Breast epithelium (tissue), 4 donors: ENCODE data around the gene SOX8. TPM values are rescaled to one million over a fixed set of nuclear protein-coding genes. Genes with fewer than 3 reads are reported as not detected.

Experiments used
- DNase-seq, 2 donors: peaks; one replicate each; pipeline ENCODE4 v3.0.0-alpha.2; 2019; ENCODE audit warnings: low spot score in 2 of 2
- H3K27ac ChIP-seq, 2 donors: fragments of 200-600 bp; sonication (generic) in 1 of 2; one replicate each; pipeline ENCODE4 v1.5.1; 2016 to 2019; ENCODE audit warnings: mild to moderate bottlenecking in 1 of 2
- H3K27me3 ChIP-seq, 2 donors: fragments of 200-600 bp; sonication (generic) in 1 of 2; one replicate each; pipeline versions ENCODE4 v1.5.1 to v1.6.0; 2017 to 2019; ENCODE audit warnings: control low read depth in 1 of 2, mild to moderate bottlenecking in 1 of 2
- H3K36me3 ChIP-seq: fragments of 200-600 bp; one replicate; pipeline ENCODE4 v1.5.1; 2019
- H3K4me1 ChIP-seq, 2 donors: fragments of 200-600 bp; sonication (generic); one replicate each; pipeline ENCODE4 v1.5.1; 2016 to 2019; ENCODE audit warnings: control low read depth in 1 of 2
- H3K4me3 ChIP-seq, 3 donors: fragments of 200-600 bp; sonication (generic); 1 replicate in 2 of 3; 2 replicates in 1 of 3; pipeline ENCODE4 v1.5.1; 2016 to 2019; ENCODE audit warnings: mild to moderate bottlenecking in 3 of 3, moderate library complexity in 2 of 3
- H3K9me3 ChIP-seq, 2 donors: fragments of 200-600 bp; sonication (generic) in 1 of 2; one replicate each; pipeline ENCODE4 v1.5.1; 2016 to 2019; ENCODE audit warnings: control low read depth in 1 of 2
- POLR2A ChIP-seq: fragments of 450-650 bp; IDR thresholded peaks from one replicate; pipeline ENCODE4 v1.6.1; 2016; ENCODE audit warnings: antibody characterized with exemption, mild to moderate bottlenecking, moderate library complexity
- POLR2AphosphoS5 ChIP-seq, 3 donors: sonication (generic); formaldehyde crosslinking; IDR thresholded peaks; one replicate each; pipeline ENCODE4 v1.6.1; 2017; ENCODE audit warnings: antibody characterized with exemption in 3 of 3
- intact Hi-C: fragments of 100-400 bp; cut with DNase I; formaldehyde crosslinking; loops from one replicate; pipeline ENCODE4 v1.15.1; 2023; ENCODE audit warnings: low total_unique reads
- total RNA-seq, 3 donors: library from RNA; depleted of rRNA; stranded (reverse); fragments of >200 nt; gene quantifications; one replicate each; pipeline ENCODE4 v1.1.0, GENCODE V29; 2016
- TF ChIP-seq, protein P1 (sequence below), 3 donors: fragments of 450-650 bp; IDR thresholded peaks; one replicate each; pipeline ENCODE4 v1.5.1; 2016 to 2017; ENCODE audit warnings: antibody characterized with exemption in 3 of 3, mild to moderate bottlenecking in 3 of 3, moderate library complexity in 3 of 3

Gene SOX8
- total RNA-seq, 3 donors from 2014 or later, result 0.32 to 6.6 (median 1.3) TPM

- no peaks in the 10 kb centered on the region for H3K4me1 ChIP-seq
- H3K36me3 ChIP-seq, result no peaks in the 10 kb centered on the region
- TF ChIP-seq POLR2AphosphoS5 (IDR thresholded peaks at IDR 0.05) (no peak), POLR2A (no peak)
- TF ChIP-seq, protein P1, sequence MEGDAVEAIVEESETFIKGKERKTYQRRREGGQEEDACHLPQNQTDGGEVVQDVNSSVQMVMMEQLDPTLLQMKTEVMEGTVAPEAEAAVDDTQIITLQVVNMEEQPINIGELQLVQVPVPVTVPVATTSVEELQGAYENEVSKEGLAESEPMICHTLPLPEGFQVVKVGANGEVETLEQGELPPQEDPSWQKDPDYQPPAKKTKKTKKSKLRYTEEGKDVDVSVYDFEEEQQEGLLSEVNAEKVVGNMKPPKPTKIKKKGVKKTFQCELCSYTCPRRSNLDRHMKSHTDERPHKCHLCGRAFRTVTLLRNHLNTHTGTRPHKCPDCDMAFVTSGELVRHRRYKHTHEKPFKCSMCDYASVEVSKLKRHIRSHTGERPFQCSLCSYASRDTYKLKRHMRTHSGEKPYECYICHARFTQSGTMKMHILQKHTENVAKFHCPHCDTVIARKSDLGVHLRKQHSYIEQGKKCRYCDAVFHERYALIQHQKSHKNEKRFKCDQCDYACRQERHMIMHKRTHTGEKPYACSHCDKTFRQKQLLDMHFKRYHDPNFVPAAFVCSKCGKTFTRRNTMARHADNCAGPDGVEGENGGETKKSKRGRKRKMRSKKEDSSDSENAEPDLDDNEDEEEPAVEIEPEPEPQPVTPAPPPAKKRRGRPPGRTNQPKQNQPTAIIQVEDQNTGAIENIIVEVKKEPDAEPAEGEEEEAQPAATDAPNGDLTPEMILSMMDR (IDR thresholded peaks at IDR 0.05), result no peak
- H3K27me3 ChIP-seq, result peaks cover 3 to 56% of the 10 kb centered on the region in 2 donors
- H3K27ac ChIP-seq, result no peak overlapping the region
- H3K9me3 ChIP-seq, result no peaks in the 10 kb centered on the region
- no peak overlapping the region for H3K4me3 ChIP-seq
- DNase-seq, result no peak
- intact Hi-C loops, result no loop called here
Observed at GRCh38 chr16:1006781-1007180, 25.2 kb downstream of the SOX8 start.

GRCh38 chr16:1007284-1007850 is 25.8 kb downstream of the SOX8 start:
- Histone ChIP-seq H3K4me3 (no peak overlapping the region), H3K36me3 (no peaks in the 10 kb centered on the region), H3K27me3 (peaks cover 3 to 59% of the 10 kb centered on the region in 2 donors), H3K9me3 (no peaks in the 10 kb centered on the region), H3K27ac (no peak overlapping the region), H3K4me1 (no peaks in the 10 kb centered on the region)
- TF ChIP-seq, protein P1 (IDR thresholded peaks at IDR 0.05), result no peak
- TF ChIP-seq POLR2A (no peak), POLR2AphosphoS5 (IDR thresholded peaks at IDR 0.05) (no peak)
- intact Hi-C loops, result no loop called here
- DNase-seq, result no peak

DNA sequence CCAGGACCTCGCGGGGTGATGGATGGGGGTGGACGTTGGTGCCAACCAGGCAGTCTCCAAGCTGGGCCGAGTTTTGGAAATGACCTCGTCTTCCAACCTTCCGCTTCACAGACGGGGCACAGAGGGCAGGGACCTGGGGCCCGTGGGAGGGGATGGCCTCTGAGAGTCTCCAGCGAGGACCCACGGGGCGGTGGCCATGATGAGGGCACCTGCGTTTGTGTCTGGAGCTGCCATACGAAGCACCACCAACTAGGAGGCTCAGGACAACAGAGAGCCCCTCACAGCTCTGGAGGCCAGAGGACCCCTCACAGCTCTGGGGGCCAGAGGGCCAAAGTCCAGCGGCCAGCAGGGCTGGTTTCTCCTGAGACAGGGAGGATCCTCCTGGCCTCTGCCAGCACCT is 26.5 kb downstream of the SOX8 start:
- Histone ChIP-seq H3K36me3 (no peaks in the 10 kb centered on the region), H3K4me3 (no peak overlapping the region), H3K9me3 (no peaks in the 10 kb centered on the region), H3K27me3 (peaks cover 3 to 62% of the 10 kb centered on the region in 2 donors), H3K4me1 (no peaks in the 10 kb centered on the region), H3K27ac (no peak overlapping the region)
- TF ChIP-seq, protein P1 (IDR thresholded peaks at IDR 0.05), result no peak
- no peak for TF ChIP-seq POLR2AphosphoS5 (IDR thresholded peaks at IDR 0.05)
- TF ChIP-seq POLR2A, result no peak
- no peak for DNase-seq
- intact Hi-C loops, result no loop called here

- H3K4me1 ChIP-seq, result no peaks in the 10 kb centered on the region
- no peak for DNase-seq
- no peaks in the 10 kb centered on the region for H3K9me3 ChIP-seq
- H3K27me3 ChIP-seq, result peaks cover 3 to 58% of the 10 kb centered on the region in 2 donors
- no peaks in the 10 kb centered on the region for H3K36me3 ChIP-seq
- TF ChIP-seq, protein P1 (IDR thresholded peaks at IDR 0.05), result no peak
- TF ChIP-seq POLR2A (no peak), POLR2AphosphoS5 (IDR thresholded peaks at IDR 0.05) (no peak)
- no peak overlapping the region for H3K27ac ChIP-seq
- H3K4me3 ChIP-seq, result no peak overlapping the region
- intact Hi-C loops, result no loop called here
Observed at GRCh38 chr16:1009358-1010150, 28.0 kb downstream of the SOX8 start.

GRCh38 chr16:1010251-1010650 is 28.7 kb downstream of the SOX8 start:
- Histone ChIP-seq H3K9me3 (no peaks in the 10 kb centered on the region), H3K27ac (no peak overlapping the region), H3K36me3 (no peaks in the 10 kb centered on the region), H3K4me1 (no peaks in the 10 kb centered on the region), H3K27me3 (peaks cover 3 to 58% of the 10 kb centered on the region in 2 donors), H3K4me3 (no peak overlapping the region)
- TF ChIP-seq POLR2AphosphoS5 (IDR thresholded peaks at IDR 0.05) (no peak), POLR2A (no peak)
- TF ChIP-seq, protein P1 (IDR thresholded peaks at IDR 0.05), result no peak
- no peak for DNase-seq
- intact Hi-C loops, result no loop called here
